SIG-M5 treated with dmso at 0.1 percent for 504 hours (cell line): ENCODE measurements around the gene ANTKMT.

Experiments used
- DNase-seq: peaks from one replicate; lab custom pipeline; 2025; ENCODE audit not compliant: unreplicated experiment; lab: John Stamatoyannopoulos, UW

Gene ANTKMT

DNA sequence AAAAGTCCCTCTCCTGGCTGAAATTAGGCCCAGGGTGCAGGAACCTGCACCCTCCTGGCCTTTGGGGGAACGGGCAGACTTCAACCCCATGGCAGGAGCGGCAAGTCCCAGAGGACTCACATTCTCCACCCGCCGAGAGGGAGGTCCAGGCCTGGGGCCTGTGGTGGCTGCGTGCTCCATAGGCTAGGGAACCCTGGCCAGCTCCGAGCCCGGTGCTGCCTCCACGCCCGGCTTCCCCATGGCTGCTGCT, 5.2 kb downstream of the ANTKMT start:
- no peak for DNase-seq

DNA sequence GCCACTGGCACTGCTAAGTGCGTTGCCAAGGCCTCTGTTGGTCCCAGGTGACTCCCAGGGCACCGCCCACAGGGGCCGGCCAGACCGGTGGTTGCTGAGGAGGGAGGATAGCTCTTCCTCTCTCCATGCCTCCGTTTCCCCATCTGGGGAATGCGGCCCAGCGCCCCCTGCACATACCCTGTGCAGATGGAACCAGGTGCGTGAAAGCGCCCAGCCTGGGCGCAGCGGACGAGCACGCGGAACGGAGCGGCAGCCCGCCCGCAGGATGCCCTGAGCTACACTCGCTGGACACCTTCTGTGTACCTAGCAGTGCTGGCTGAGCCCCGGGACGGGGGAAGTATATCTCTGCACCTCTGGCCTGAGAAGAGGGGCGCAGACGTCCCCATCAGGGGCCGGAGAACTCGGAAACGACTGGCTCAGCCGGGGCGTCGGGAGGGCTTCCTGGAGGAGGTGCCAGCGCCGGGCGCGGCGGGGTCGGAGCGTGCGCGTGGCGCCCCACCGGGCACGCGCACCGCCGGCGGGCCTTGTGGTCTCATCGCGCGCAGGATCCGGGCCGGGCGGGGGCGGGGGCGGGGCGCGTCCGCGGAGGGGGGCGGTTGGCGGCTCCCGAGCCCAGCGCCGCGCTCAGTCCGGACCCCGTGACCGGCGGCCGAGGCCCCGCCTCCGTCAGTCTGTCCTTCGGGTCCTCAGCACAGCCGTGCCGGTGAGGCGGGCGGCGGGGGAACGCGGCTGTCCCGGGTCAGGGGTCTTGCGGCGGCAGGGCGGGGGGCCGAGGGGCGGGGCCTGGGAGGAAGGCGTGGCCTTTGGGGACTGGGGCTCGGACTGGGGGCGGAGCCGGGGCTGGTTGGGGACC, 5.7 kb downstream of the ANTKMT start, which contains the start of the genes CCDC78 and HAGHL:
Gene CCDC78 (minus strand): TSS at position 6 of the 853 bp plus-strand sequence. CDS start 76 bp downstream, outside the sequence.
Gene HAGHL (plus strand): TSS at position 669 of the 853 bp plus-strand sequence. CDS start 404 bp downstream, outside the sequence.
- DNase-seq, result peak; percentile 68

DNA sequence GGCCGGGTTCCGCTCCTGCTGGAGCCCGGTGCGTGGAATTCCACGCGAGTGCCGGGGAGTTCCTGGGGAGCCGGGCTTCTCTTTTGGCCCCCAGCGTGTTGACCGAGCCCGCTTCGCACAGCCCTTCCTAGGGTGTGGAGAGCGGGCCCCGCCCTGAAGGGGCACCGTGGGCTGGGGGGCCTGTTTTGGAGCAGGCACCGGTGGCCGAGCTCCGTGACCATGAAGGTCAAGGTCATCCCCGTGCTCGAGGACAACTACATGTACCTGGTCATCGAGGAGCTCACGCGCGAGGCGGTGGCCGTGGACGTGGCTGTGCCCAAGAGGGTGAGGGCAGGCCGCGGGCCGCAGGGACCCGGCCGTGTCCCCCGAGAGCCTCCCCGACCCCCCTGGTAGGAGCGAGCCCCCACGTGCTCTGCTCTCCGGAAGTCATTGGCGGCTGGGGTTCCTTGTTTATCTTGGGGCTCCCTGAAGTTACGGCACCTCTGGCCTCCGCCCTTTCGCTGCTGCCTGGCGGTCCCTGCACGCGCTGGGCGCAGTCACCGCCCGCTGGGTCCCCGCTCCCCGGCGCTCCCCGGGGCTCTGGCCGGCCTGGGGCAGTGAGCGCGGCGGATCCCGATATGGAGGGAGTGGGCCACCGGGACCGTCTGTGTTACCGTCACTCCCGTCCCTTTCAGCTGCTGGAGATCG, 6.5 kb downstream of the ANTKMT start:
- peak; percentile 38 for DNase-seq

DNA sequence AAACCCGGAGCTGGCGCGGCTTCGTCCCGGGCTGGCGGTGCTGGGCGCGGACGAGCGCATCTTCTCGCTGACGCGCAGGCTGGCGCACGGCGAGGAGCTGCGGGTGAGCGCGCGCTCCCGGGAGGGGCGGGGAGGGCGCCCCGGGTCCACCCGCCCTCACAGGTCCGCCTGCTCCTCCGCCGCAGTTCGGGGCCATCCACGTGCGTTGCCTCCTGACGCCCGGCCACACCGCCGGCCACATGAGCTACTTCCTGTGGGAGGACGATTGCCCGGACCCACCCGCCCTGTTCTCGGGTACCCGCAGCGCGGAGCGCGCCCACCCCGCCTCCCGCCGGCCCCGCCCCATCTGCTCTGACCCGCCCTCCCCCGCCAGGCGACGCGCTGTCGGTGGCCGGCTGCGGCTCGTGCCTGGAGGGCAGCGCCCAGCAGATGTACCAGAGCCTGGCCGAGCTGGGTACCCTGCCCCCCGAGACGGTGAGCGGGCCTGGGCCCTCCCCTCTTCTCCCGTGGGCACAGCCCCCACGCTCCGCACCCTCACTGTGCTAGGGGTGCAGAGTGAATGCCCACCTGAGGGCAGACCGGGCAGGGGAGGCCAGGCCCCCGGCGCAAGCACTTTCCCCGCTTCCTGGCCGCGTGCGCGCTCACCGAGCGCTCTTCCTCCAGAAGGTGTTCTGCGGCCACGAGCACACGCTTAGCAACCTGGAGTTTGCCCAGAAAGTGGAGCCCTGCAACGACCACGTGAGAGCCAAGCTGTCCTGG, 7.4 kb downstream of the ANTKMT start:
- DNase-seq, result peak; percentile 81

DNA sequence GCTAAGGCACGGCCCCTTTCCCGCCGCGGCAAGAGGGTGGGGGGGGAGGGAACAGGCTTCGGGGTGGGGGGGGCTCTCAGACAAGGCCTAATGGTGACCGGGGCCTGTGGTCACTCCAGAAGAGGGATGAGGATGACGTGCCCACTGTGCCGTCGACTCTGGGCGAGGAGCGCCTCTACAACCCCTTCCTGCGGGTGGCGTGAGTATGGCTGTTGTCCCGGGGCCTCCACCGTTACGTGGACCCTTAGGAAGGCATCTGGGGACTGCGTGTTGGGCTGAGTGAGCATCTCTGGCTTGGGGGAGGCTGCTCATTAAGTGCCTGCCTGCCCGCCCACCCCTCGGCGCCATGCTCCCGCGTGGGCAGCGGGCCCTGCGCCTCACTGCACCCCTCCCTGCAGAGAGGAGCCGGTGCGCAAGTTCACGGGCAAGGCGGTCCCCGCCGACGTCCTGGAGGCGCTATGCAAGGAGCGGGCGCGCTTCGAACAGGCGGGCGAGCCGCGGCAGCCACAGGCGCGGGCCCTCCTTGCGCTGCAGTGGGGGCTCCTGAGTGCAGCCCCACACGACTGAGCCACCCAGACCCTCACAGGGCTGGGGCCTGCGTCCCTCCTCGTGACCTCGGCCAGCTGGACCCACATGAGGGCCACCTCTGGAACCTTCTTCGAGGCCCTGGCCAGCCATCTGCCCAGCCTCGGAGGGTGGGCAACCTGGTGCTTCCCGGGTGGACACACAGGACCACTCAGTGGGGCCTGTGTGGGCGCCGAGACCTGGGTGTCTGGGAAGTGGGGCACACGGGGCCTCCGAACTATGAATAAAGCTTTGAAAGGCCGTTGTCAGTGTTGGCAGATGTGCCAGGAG, 8.2 kb downstream of the ANTKMT start:
- no peak for DNase-seq

DNA sequence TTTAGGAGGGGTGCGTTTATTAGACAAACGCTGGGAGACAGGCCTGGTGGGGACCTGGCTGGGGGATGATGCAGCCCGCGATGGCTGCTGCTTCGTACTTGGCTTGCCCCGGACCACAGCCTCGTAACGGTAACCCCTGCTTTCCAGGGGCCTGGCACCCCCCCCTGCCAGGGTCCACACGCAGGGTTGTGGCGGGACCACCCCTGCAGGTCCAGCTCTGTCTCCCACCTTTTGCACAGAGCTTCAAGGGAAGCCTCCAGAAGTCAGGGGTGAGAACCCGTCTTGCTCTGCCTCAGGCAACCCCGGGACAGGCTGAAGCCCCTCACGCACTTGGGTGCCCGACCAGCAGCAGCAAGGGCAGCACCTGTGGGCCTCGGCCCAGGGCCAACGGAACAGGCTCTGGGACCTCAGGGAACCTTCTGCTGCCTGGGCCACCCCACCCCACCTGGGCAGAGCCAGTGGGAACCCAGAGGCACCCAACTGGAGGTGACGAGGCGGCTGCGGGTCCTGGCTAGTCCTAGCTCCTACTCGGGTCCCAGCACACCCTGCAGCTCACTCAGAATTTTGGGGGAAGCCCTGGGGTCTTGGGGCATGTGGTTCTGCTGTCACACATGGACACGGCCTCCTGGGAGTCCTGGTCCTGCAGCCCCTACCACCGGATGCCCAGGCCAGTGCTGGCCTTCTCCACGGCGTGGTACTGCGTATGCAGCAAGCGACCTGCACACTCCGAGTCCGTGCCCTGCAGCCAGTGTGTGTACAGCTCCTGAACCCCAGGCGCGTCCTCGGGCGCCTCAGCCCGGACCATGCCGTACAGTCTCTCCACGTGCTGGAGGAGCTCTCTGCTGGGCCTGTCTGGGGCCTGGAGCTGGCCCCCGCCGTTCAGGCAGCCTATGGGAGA, 9.1 kb downstream of the ANTKMT start:
- DNase-seq, result no peak

DNA sequence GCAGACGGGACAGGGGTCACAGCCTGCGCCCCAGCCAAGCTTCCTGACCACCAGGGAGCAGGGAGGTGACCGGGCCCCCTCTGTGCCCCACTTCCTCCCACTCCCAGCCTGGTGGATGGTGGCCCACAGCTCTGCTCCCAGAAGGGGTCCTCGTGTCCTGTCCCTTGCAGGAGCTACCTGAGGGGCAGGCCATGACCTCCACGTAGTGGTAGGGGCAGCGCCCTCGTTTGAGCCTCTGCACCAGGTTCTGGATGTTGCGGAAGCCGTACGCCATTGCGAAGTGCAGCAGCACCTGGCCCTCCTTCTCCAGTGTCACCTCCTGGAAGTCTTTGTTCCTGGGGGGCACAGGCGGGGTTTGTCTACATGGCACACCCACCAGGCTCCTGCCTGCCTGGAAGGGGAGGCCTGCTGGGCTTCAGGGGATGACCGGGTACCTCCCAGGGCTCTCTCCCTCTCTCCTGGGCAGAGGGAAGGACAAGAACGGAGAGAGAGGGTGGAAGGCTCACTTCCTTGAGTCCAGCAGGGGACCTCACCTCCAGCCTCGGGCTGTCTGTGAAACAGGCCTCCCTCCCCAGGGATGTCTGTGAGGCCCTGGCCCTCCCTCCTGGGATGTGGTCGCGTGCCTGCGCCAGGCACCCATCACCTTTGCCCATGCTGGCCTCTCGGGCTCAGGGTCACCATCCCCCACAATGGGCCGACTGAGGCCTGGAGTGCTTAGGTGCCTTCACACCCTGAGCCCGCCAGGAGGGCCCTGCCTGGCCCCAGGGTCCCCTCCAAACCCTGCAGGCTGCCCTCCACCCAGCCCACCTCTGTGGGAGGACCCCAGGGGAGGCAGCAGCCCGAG, 9.9 kb downstream of the ANTKMT start:
- no peak for DNase-seq

DNA sequence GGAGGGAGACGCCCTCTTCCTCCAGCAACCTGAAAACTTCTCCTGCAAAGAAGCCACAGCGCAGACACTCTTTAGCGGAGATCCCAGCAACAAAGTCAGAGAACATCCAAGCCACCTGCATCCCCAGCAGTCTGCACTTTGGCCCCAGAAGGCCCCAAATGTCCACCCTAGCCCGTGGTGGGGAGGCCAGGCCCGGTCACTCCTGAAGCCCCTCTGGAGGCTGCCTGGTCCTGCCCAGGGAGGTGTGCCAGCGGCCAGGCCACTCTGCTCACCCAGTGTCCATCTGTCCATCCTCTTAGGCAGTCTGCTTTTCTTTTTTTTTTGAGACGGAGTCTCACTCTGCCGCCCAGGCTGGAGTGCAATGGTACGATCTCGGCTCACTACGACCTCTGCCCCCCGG, 11.4 kb downstream of the ANTKMT start:
- DNase-seq, result no peak

DNA sequence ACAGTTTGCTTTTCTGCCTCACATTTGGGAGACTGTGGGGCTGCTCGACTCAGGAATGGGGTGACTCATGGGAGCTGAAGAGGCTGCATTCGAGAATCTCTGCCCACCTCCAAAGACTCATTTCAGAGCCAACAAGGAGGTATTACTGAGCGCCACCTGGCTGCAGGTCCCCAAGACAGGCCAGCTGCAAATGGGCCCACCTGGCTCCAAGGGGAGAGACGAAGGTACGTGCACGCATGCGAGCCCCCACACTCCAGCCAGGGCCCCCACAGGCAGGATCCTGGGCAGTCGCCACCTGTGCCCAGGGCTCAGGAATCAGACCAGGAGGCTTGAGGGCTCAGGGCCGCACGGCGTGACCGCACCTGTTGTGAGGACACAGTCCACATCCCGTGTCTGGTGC, 12.0 kb downstream of the ANTKMT start:
- no peak for DNase-seq

DNA sequence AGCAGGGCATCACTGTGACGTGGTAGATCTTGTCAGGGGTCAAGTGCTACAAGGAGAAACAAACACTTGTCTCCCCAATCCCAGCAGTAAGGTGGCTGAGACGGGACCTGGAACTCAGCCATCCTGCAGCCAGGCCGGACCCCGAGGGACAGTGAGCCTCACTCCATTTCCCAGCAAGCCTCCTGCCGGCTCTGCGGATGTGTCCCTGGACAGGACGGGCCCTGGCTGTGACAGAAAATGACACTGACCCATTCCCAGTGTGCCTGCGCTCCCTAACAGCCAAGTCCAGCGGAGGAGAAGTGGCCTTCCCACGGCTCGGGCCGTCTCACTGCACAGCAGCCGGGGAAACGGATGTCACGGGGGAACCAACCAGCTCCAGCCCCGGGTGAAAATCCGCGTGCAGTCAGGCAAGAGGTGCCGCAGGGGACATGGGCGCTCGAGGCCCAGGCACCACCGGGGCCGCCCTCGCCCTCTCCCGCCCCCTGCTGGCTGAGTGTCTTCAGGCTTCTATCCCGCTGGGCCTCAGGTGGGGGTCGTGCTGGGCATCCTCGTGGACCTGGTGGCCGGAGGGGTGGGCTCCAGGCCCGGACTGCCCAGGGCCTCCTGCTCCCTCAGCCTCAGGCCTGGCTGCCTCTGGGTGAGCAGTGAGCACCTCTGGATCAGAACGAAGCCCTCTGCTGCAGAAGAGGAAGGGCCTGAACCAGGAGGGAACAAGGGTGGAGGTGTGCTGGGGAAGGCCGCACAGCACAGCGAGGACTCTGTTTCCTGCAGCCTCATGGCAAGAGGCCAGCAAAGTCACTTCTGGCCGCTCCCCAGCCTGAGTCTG, 12.6 kb downstream of the ANTKMT start:
- DNase-seq, result no peak

DNA sequence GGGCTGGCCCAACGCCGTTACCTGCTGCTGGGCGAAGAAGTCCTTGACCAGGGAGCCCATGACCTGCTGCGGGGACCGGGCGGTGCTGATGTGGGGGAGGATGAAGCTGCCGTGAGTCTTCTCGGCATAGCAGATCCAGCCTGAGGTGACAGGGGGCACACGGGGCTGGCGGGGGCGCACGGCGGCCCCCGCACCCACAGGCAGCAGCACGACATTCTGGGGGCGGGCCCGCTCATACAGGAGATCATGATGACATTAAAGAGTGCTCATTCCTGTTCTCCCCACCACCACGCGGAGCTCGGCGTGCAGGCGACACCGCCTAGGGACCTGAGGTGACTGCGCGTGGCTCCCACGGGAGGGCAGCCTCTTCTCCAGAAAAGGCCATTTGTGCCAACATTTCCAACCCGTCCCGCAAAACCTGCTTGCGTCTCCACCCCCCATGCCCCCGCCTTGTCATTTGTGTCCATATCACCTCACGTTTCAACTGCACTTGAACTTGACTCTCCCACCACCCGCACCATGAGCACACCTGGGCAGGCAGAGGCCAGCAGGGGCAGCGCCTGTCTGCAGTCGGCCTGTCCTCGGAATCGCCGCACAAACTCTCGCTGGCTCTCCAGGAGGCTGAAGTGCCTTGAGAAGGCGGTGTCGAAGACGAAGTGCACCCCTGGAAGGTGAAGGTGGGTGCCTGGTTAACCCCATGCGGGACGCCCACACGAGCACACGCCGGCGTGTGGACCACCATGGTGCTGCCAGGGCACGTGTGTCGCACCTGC, 13.4 kb downstream of the ANTKMT start:
- no peak for DNase-seq

DNA sequence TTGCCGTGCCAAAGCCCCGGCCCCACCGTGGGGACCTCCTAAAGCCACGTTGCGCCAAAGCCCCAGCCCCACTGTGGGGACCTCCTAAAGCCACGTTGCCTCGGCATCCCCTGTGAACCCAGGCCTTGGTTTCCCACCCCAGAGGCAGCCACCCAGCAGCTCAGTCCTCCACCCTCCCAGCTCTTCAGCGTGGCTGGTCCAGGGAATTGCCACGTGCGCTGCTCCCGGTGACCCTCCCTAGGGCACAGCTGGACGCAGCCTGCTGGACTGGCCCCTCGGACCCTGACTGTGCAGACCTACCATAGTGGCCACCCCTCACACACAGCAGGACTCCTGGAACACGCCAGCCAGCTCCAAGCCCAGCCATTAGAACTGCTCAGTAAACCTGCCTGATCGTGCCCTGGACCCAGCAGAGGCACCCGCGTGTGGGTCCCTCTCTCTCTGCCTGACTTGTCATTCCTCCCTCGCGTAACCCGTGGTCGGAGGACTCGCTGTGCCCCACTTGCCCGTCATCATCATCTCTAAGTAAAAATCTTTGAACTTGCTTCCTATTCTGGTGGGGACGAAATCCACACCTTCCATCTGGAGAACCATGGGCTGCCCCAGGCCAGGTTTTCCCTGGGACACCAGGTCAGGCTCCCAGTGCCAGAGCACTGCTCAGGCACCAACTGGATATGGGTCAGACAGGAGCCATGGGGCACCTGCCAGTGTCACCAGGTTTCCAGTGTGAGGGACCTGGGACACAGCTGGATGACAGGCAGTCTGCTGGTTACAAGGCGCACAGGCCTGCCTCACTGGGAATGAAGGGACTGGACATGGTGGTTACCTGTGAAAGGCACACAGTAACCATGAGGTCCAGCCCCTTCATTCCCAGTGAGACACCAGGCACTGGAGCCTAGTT, 14.3 kb downstream of the ANTKMT start:
- no peak for DNase-seq

DNA sequence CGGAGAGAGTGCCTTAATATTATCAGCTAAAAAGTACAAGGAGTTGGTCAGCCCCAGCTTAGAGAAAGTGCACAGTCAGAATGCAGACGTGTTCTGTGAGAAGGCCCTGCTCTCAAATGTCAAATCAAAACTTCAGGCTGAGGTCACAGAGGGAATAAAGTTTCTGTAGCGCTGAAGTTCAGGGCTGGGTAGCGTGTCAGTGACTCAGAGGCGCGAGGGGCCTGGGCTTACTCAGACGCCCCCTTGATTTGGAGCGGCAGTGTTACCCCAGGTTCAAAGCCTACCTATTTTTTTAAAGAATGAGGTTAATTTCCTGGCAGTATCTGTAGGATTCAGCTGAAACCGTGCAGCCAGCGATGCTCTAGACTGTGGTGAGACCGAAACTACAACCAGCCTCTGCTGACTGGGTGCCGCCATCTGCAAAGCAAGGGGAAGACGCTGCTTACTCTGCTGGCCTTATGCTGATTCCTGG, 15.1 kb downstream of the ANTKMT start:
- no peak for DNase-seq

DNA sequence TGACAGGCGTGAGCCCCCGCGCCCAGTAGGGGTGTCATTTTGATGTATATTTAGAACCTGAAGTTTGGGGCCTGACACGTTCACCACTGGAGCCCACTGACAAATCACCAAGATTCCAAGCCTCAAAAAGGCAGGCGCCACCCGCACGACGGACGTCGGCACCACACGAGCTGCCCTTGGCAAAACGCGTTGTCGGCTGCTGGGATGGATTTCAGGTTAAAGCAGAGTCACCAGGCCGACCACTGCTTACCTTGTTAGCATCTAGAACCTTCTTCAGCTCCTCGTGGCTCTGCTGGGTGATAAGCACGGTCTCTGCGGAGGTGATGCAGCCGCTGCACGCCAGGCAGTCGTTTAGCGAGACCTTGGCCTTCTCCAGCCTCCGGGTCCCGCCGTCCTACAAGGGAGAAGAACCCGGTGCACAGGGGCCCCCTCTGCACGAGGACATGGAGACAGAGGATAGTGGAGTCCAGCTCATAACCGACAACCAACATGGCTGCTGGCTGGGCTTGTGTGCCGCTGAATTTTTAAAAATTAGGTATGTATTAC, 16.1 kb downstream of the ANTKMT start:
- DNase-seq, result no peak

DNA sequence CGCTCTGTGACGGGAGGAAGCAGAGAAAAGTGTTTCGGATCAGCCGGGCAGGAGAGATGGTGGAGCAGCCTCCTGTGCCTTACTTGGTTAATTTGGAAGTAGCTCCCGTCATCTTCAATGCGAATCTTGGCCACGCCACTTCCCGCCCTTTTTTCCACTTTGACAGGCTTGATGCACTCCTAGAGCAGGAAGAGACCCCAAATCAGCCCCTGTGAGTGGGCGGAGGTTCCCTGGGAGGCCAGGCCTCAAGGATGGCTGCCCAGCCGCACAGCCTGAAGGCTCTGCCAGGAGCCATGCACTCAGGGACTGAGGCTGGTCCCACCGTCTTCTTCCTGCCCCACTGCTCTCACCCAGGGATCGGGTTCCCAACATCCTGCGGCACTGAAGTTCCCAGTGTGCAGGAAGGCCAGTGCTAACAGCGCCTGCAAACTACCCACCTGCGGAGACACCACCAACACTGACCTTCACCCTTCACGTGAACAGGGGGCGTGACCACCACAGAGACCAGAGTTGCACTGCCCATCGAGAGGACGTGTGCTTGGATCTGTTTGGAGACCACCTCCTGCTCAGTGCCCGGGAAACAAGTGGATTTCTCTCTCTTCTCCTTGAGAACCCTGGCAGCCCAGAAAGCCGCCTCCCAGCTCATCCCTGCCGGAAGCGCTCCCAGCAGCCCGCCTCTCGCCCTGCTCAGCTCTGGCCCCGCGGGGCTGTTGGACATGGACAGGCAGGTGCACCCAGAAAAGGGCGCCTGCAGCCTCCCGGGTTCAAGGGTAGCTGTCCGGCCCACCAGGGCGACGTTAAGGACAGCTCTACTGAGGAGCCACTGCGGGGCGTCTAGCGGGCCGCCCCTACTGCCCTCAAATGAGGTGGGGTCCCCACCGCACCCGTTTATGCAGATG, 18.9 kb downstream of the ANTKMT start:
- no peak for DNase-seq
